GM18511 (cell line): ENCODE measurements around the gene FBXL20.
"Not testable (repeated sequence)": the region's sequence is repeated elsewhere in the genome, so short reads cannot be mapped to it uniquely, and the experiment has no call there.

ENCODE experiments used
- ATAC-seq: cut with Tn5 transposase; IDR thresholded peaks from one replicate; pipeline ENCODE4 v1.9.1; 2021; ENCODE audit warnings: mild to moderate bottlenecking, moderate library complexity; ENCODE audit not compliant: unreplicated experiment

FBXL20 gene

DNA sequence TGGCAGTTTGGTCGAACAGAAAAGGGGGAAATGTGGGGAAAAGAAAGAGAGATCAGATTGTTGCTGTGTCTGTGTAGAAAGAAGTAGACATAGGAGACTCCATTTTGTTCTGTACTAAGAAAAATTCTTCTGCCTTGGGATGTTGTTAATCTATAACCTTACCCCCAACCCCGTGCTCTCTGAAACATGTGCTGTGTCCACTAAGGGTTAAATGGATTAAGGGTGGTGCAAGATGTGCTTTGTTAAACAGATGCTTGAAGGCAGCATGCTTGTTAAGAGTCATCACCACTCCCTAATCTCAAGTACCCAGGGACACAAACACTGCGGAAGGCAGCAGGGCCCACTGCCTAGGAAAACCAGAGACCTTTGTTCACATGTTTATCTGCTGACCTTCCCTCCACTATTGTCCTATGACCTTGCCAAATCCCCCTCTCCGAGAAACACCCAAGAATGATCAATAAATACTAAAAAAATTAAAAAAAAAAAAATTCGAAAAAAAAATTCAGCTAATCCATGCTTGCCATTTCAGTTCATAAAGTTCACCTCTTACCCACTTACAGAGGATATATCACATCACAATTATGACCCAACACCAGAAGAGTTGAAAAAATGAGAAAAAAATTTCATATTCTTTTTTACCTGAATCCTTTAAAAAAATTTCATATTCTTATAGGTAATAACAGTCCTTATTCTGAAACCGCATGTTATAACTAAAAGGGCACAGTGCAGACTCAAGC lies 67.2 kb downstream of the FBXL20 start:
- not testable (repeated sequence) for ATAC-seq

DNA sequence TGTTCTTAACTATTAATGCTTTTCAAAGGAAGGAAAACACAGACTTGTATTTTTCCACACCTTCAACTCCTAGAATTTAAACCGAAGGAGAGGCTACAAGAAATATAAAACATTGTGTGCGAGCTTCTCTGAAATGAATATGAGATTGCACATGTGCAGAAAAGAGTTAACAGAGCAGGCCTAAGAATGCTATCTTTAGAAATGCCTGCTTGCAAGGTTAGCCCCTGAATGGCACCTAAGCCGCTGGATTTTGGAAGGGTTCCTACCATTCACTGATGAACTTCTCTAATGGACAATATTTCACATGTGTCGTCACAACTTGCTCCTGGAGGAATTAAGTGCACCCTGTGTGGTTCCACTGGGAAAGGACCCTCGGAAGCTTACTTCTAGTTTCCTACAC lies 69.3 kb downstream of the FBXL20 start:
- ATAC-seq = no peak

DNA sequence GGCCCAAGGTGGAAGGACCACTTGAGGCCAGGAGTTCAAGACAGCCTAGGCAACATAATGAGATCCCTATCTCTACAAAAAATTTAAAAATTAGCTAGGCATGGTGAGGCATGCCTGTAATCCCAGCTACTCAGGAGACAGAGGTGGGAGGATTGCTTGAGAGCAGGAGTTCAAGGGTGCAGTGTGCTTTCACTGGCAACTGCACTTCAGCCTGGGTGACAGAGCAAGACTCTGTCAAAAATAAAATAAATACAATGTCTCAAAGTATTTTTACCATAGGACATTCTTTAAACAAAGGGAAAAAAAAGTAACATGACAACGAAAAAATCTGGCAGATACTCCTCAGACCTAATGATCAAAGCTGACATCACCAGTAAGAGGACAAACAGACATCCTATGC lies 72.6 kb downstream of the FBXL20 start:
- ATAC-seq = no peak

DNA sequence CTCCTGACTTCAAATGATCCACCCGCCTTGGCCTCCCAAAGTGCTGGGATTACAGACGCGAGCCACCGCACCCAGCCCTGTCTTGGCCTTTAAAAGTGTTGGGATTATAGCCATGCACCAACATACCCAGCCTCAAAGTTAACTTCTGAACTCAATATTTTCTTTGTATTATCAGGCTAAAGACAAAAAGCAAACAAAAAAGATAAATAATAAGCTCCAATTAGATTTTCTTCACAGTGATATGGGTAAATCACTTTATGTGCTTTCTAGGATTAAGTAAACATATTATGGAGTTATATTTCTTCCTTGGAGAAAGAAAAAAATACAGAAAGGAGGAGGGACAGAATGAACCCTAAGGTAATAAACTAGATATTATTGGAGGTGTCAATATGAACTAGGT lies 74.3 kb downstream of the FBXL20 start:
- ATAC-seq = no peak

DNA sequence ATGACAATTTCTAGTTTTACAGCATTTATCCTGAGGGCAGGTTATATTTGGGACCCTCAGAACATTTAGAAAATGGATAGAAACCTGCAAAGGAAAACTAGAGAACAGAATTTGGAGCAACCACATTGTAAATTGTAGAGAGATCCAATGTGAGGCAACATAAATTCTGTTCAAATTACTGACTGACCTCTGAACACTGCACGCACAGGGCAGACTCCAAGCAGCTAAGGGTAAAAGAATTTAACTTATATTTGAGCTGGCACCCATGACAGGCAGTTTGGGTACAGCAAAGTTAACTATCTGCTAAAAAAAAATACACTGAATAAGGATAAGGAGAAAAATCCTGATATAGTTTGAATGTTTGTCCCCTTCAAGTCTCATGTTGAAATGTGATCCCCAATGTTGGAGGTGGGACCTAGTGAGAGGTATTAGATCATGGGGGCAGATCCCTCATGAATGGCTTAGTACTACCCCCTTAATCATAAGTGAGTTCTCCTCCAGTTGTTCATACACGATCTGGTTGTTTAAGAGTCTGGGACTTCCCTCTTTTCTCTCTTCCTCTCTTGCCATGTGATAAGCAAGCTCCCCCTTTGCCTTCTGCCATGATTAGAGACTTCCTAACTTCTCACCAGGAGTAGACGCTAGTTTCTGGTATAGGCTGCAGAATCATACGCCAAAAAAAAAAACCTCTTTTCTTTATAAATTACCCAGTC lies 75.7 kb downstream of the FBXL20 start:
- no peak for ATAC-seq

DNA sequence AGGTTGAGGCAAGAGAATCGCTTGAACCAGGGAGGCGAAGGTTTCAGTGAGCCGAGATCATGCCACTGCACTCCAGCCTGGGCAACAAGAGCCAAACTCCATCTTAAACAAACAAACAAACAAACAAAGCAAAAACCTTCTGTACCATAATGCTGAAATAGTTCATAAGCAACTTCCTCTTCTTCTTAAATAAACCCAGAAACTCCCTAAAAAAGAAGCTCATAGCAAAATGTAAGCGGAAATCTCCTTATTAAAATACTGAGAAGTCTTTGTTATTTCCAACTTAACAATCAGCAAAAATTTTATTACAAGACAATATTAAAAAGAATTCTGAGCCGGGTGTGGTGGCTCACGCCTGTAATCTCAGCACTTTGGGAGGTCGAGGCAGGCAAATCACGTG lies 82.8 kb downstream of the FBXL20 start:
- ATAC-seq = no peak

DNA sequence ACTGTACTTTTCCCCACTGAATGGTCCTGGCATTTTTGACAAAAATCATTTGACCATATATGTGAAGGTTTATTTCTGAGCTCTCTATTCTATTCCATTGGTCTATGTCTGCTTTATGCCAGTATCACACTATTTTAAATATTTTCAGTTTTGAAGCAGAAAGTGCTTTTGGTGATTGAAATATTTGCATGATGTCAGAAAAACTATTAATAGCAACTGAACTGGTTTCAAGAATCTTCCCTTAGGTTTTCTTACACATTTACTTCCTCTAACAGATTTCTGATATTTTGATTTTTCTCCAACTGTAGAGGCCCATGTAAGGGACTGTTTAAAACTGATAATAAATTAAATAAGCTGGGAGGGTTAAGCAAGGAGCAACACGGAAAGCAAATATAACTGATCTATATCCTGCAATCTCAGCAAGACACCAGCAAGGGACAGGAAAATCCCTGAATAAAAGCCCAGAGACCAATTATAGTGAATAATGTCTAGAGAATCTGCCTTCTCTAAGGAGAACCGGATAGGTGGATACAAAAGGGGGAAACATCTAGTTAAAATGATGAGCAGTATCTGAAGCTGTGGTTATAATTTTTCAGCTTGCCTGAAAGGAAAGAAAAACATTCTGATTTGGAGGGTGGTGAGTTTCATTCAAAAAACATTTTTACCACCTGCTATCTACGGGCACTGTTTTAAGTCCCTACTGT lies 94.8 kb downstream of the FBXL20 start:
- no peak for ATAC-seq

DNA sequence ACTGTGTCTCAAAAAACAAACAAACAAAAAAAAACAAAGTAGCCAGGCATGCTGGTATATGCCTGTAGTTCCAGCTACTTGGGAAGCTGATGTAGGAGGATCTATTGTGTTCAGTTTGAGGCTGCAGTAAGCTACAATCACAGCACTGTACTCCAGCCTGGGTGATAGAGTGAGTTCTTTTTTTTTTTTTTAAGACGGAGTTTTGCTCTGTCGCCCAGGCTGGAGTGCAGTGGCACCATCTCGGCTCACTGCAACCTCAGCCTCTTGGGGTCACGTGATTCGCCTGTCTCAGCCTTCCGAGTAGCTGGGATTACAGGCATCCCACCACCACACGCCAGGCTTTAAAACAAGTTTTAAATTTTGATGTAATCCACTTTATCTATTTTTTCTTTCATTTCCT lies 95.4 kb downstream of the FBXL20 start:
- ATAC-seq = no peak

DNA sequence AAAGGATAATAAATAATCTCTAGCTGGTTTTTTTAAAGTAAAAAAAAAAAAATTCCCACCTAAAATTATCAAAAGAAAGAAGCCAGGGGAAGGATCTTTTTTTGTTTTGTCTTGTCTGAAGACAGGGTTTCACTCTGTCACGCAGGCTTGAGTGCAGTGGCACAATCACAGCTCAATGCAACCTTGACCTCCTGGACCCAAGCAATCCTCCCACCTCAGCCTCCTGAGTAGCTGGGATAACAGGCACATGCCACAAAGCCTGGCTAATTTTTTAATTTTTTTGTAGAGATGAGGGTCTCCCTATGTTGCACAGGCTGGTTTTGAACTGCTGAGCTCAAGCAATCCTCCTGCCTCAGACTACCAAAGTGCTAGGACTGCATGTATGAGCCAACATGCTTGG lies 97.2 kb downstream of the FBXL20 start:
- no peak for ATAC-seq

DNA sequence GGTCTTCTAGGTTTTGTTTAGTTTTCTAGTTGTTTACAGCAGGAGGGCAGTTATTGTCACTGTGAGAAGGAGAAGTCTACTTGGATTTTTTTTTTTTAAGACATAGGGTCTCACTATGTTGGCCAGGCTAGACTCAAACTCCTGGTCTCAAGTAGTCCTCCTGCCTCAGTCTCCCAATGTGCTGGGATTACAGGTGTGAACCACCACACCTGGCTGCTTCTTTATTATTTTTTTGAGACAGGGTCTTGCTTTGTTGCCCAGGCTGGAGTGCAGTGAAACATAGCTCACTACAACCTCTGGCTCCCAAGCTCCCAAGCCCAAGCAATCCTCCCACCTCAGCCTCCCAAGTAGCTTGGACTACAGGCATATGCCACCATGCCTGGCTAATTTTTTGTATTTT lies 107.4 kb downstream of the FBXL20 start:
- no peak for ATAC-seq

DNA sequence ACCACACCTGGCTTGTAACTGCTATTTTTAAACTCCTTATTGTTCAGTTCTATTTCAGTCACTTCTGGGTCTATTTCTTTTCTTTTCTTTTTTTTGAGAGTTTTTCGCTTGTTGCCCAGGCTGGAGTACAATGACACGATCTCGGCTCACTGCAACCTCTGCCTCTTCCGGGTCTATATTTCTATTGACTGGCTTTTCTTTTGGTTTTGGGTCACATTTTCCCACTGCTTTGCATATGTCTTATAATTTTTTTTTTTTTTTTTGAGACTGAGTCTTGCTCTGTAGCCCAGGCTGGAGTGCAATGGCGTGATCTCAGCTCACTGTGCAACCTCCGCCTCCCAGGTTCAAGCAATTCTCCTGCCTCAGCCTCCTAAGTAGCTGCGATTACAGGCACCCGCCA lies 108.9 kb downstream of the FBXL20 start:
- not testable (repeated sequence) for ATAC-seq

DNA sequence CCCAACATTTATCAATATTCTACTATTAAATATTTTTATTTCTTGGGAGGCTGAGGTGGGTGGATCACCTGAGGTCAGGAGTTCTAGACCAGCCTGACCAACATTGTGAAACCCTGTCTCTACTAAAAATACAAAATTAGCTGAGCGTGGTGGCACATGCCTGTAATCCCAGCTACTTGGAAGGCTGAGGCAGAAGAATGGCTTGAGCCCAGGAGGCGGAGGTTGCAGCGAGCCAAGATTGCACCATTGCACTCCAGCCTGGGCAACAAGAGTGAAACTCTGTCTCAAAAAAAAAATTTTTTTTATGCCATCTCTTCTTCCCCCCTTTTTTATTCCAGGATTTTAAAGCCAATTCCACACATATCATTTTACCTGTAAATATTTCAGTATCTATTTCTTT lies 114.9 kb downstream of the FBXL20 start:
- ATAC-seq = not testable (repeated sequence)

DNA sequence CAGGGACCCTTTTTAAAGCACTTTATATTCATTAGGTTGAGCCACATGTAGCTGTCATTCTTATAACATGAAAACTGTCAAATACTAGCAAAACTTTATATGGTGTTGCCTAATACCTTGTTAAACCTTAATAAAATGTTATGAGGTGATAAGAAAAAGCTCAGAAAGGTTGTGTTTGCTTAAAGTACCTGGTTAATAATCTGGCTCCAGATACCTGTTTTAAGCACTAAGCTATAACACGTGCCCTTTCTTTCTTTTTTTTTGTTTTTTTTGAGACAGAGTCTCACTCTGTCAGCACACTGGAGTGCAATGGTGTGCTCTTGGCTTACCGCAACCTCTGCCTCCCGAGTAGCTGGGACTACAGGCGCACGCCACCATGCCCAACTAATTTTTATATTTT lies 116.7 kb downstream of the FBXL20 start:
- ATAC-seq = no peak

DNA sequence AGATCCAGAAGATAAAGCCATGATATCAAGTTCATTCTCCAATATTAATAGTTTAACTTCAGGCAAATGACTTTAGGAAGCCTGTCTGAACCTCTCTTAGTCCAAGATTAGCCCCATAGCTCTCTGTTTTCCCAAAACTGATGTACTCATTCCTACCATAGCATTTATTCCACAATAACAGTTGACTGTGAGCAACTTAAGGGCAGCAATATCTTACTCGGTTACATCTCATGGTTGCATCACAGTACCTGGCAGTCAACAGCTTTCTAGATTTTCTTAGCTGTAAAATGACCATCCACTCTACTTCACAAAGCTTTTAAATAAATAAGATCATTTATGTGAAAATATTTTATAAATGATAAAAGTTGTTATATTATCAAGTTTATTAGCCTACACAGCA lies 117.5 kb downstream of the FBXL20 start:
- ATAC-seq = no peak

DNA sequence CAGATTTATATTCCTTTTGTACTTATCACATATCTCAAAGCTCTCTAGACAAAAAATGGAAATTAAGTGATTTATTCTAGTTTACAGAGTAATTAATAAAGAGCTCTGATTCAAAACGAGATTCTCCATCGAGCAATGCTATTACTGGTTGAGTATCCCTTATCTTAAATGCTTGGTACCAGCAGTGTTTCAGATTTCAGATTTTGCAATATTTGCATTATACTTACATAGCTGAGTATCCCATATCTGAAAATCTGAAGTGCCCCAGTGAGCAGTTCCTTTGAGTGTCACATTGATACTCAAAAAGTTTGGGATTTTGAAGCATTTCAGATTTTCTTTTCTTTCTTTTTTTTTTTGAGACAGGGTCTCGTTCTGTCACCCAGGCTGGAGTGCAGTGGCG lies 118.3 kb downstream of the FBXL20 start:
- no peak for ATAC-seq

DNA sequence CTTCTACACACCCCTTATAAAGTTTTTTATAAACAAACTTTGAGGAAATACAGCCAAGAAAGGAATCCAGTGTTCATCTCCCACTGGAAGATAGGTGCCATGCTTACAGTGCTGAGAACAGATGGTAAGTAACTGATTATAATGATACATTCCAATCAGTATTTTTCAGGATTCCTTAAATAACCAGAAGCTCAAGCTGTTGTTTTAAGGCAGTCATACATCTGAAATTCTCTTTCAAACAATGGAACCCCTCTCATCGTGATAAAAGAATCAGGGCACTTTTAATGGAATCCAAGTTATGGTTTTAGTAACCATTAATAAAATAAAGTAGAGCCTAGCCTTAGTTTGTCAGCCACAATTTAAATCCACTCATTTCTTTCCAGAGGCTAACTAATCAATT lies 119.6 kb downstream of the FBXL20 start:
- ATAC-seq = no peak

DNA sequence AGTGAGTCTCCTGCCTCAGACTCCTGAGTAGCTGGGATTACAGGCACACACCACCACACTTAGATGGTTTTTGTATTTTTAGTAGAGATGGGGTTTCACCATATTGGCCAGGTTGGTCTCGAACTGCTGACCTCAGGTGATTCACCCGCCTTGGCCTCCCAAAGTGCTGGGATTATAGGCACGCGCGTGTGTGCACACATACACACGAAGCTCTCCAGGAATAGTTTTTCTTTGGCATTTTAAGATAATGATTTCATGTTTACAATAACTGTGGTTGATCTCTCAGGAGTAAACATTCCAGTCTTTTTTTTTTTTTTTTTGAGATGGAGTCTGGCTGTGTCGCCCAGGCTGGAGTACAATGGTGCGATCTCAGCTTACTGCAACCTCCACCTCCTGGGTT lies 123.2 kb downstream of the FBXL20 start:
- not testable (repeated sequence) for ATAC-seq

DNA sequence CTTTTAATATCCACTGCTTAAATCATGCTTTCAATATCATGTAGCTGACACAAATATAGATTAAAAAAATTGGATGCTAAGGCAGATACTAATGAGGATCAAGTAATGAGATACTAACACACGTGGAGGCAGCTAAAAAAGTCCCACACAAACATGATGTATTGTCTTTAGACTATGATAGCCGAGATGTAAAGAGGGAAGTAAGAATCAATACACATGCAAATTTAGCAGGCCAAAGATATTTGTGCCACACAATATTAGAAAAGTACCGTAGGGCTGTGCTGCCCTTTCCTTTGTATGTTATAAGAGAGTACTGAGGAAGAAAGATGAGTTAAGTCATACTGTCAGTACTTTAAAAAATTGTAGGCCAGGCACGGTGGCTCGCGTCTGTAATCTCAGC lies 124.3 kb downstream of the FBXL20 start:
- ATAC-seq = no peak

DNA sequence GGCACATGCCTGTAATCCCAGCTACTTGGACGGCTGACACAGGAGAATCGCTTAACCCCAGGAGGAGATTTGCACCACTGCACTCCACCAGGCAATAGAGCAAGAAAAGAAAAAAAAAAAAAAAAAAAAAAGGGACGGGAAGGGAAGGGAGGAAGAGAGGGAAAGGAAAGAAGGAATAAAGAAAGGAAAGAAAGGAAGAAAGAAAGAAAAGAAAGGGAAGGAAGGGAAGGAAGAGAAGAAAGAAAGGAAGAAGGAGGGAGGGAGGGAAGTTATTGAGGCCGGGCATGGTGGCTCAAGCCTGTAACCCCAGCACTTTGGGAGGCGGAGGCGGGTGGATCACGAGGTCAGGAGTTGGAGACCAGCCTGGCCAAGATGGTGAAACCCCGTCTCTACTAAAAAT lies 125.3 kb downstream of the FBXL20 start:
- ATAC-seq = no peak

DNA sequence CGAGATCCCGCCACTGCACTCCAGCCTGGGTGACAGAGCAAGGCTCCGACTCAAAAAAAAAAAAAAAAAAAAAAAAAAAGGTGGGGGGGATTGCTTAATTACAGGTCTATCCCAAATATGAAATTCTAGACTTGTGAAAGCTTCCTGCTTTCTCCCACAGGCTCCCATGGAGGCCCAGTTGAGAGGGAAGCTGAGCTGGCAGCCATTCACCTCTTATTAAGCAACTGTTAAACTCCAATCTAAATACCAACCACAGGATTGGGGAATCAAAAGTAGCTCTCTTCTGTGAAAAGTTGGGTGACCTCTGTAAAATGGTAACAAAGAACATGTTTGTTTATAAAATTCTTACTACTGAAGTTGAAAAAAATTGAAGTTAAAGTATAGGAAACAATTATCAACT lies 129.9 kb downstream of the FBXL20 start:
- ATAC-seq = no peak

DNA sequence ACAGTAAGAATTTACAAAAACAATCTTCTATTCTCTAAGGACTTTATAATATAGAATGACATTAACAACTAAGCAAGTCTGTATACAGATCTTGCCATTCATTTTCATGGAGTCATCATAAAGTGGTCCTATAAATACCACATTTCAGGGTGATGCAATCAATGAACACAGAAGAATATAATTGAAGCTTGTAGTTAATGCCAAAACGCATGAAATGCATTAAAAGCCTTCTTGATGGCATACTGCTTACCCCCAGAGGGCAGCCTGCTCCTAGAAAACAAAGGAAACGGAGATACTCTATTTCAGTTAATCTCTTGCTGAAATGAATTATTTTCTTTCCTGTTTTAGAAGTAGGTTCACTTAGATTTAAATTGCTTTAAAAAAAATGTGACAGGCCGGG lies 130.5 kb downstream of the FBXL20 start:
- no peak for ATAC-seq

DNA sequence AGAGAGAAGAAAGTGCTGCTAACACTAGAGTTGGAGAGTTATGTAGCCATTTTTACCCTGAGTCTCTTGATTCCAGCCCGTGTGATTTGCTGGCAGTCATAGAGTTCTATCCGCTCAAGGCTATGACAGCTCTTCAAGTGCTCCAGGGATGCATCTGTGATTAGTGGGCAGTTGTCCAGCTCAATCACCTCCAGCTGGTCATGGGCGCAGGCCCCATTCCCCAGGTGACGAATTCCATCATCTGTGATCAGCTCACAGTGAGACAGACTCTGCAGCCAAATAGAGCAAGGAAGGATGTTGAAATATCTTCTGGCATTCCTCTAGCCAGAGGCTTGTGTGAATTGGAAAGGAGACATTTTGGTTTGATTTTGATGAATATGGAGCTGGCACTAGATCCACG lies 137.3 kb downstream of the FBXL20 start:
- ATAC-seq = no peak
